ENCODE results near the gene ZMIZ2.

DNA sequence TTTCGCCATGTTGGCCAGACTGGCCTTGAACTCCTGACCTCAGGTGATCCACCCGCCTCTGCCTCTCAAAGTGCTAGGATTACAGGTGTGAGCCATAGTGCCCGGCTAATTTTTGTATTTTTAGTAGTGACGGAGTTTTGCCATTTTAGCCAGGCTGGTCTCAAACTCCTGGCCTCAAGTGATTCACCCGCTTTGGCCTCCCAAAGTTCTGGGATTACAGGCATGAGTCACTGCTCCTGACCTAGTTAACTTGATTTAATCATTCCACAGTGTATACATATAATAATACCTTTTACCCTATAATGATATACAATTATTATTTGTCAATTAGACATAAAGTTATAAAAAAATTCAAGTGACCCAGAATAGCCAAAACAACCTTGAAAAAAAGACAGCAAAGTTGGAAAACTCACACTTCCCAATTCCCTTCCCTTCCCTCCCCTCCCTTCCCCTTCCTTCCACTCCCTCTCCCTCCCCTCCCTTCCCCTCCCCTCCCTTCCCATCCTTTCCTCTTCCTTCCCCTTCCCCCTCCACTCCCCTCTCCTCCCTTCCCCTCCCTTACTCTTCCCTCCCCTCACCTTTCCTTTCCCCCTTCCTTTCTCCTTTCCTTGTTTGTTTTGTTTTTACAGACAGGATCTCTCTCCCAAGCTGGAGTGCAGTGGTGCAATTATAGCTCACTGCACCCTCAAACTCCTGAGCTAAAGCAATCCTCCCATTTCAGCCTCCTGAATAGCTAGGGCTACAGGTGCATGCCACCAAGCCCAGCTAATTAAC lies 14.8 kb upstream of the ZMIZ2 start:
- TF ChIP-seq, protein P1, sequence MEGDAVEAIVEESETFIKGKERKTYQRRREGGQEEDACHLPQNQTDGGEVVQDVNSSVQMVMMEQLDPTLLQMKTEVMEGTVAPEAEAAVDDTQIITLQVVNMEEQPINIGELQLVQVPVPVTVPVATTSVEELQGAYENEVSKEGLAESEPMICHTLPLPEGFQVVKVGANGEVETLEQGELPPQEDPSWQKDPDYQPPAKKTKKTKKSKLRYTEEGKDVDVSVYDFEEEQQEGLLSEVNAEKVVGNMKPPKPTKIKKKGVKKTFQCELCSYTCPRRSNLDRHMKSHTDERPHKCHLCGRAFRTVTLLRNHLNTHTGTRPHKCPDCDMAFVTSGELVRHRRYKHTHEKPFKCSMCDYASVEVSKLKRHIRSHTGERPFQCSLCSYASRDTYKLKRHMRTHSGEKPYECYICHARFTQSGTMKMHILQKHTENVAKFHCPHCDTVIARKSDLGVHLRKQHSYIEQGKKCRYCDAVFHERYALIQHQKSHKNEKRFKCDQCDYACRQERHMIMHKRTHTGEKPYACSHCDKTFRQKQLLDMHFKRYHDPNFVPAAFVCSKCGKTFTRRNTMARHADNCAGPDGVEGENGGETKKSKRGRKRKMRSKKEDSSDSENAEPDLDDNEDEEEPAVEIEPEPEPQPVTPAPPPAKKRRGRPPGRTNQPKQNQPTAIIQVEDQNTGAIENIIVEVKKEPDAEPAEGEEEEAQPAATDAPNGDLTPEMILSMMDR (IDR thresholded peaks at IDR 0.05), result no peak
- TF ChIP-seq EZH2 (IDR thresholded peaks at IDR 0.05; ENCODE audit: borderline replicate concordance, insufficient read depth, low read depth, low read length, poor library complexity, severe bottlenecking), result no peak
